Suppressor macrophage treated with lipopolysaccharide for 1 hour (primary cell): Measurements from ENCODE around the gene PGM5.

Source experiments
- DNase-seq, 3 donors: peaks; one replicate each; pipeline ENCODE4 v3.0.0-alpha.2; 2020 to 2022

Gene PGM5

GRCh38 chr9:68500457-68501381, 144.3 kb downstream of the PGM5 start:
- peak; percentile 45 to 55 (median 48) for DNase-seq

GRCh38 chr9:68502279-68502678, 145.9 kb downstream of the PGM5 start:
- DNase-seq: no peak

GRCh38 chr9:68505681-68506409, 149.4 kb downstream of the PGM5 start:
- peak; percentile 43 to 73 (median 63) for DNase-seq

GRCh38 chr9:68506551-68506950, 150.1 kb downstream of the PGM5 start:
- DNase-seq: peak in 2 of 3 donors; percentile 36 to 41

- peak; percentile 37 to 54 (median 50) for DNase-seq
These were observed 150.9 kb downstream of the PGM5 start for GRCh38 chr9:68507130-68507805.

- DNase-seq: no peak
These were observed 151.4 kb downstream of the PGM5 start for GRCh38 chr9:68507806-68508145.

GRCh38 chr9:68508547-68508946, 152.1 kb downstream of the PGM5 start:
- no peak for DNase-seq

GRCh38 chr9:68509689-68510088, 153.3 kb downstream of the PGM5 start:
- no peak for DNase-seq

- no peak for DNase-seq
These were observed 157.0 kb downstream of the PGM5 start for GRCh38 chr9:68513385-68513784.

GRCh38 chr9:68513981-68514380, 157.6 kb downstream of the PGM5 start:
- no peak for DNase-seq

GRCh38 chr9:68515326-68516017, 159.1 kb downstream of the PGM5 start:
- DNase-seq: peak in 2 of 3 donors; percentile 12 to 23

GRCh38 chr9:68522131-68522530, 165.7 kb downstream of the PGM5 start:
- DNase-seq: peak; percentile 68 to 72 (median 70)

- no peak for DNase-seq
These were observed 166.5 kb downstream of the PGM5 start for GRCh38 chr9:68522954-68523353.

- DNase-seq: no peak
These were observed 167.0 kb downstream of the PGM5 start for GRCh38 chr9:68523367-68523936.

- peak in 2 of 3 donors; percentile 11 to 41 for DNase-seq
These were observed 174.2 kb downstream of the PGM5 start for GRCh38 chr9:68530618-68531017.

GRCh38 chr9:68532131-68532530, 175.7 kb downstream of the PGM5 start:
- peak in 2 of 3 donors; percentile 12 to 17 for DNase-seq

GRCh38 chr9:68533678-68534077, 177.3 kb downstream of the PGM5 start:
- DNase-seq: no peak

- no peak for DNase-seq
These were observed 180.6 kb downstream of the PGM5 start for GRCh38 chr9:68536876-68537615.

- DNase-seq: no peak
These were observed 181.1 kb downstream of the PGM5 start for GRCh38 chr9:68537616-68537880.

- no peak for DNase-seq
These were observed 181.8 kb downstream of the PGM5 start for GRCh38 chr9:68538200-68538599.

- peak in 2 of 3 donors; percentile 34 to 37 for DNase-seq
These were observed 184.5 kb downstream of the PGM5 start, which contains the start of gene TMEM252 for GRCh38 chr9:68540712-68541535. Gene TMEM252 (minus strand): TSS chr9:68540883. CDS start chr9:68540814, 69 bp downstream.
